HT1080 (cell line): ENCODE results near the gene KCNT2. TPM values are rescaled to one million over a fixed set of nuclear protein-coding genes. Genes with fewer than 3 reads are reported as not detected.
"Not testable (repeated sequence)": the region's sequence is repeated elsewhere in the genome, so short reads cannot be mapped to it uniquely, and the experiment has no call there.

Source experiments
- DNase-seq: peaks from one replicate; pipeline ENCODE4 v3.0.0-alpha.2; 2015; ENCODE audit warnings: low read depth
- total RNA-seq: library from RNA; depleted of rRNA; stranded (reverse); fragments of >200 nt; shearing (Covaris generic); gene quantifications from 2 replicates; pipeline ENCODE4 v1.2.3, GENCODE V29; 2014

KCNT2 gene
- total RNA-seq, 1 experiment from 2014 or later, result not detected

GRCh38 chr1:196516373-196516772, 91.9 kb downstream of the KCNT2 start:
- DNase-seq, result no peak

DNA sequence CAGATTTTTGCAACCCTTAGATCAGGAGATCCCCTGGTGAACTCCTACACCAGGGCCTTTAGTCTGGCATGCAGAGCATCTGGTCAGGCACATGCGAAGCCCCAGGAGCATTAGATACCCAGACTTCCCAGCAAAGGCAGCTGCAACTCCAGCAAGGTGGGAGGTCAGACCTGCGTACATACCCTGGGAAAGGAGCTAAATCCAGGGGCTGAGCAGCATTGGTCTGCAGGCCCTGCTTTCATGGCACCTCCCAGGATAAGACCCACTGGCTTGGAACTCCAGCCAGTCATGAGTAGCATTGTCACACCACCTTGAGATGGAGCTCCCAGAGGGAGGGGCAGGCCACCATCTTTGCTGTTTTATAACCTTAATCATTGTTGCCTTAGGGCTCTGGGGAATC, 92.3 kb downstream of the KCNT2 start:
- no peak for DNase-seq

DNA sequence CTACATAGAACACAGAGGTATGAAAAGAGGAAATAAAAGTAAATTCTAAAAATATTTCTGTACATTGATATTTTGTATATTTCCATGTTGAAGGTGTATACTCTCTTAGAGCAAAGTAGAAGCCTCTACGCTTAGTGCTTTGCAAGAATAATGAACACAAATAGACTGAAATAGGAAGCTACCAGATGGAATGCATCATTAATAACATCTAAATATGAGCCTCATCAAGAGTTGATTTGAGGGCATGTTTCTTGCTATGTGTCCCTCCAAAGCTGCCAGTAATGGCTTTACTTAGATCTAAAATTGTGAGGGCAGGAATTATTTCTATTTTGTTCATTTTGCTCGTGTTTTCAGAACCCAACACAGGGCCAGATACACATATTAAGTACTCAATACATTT, 94.4 kb downstream of the KCNT2 start:
- DNase-seq, result no peak

GRCh38 chr1:196510451-196510850, 97.8 kb downstream of the KCNT2 start:
- DNase-seq, result no peak

GRCh38 chr1:196504224-196504623, 104.0 kb downstream of the KCNT2 start:
- not testable (repeated sequence) for DNase-seq

- DNase-seq, result no peak
Observed at GRCh38 chr1:196502437-196502836, 105.8 kb downstream of the KCNT2 start.

DNA sequence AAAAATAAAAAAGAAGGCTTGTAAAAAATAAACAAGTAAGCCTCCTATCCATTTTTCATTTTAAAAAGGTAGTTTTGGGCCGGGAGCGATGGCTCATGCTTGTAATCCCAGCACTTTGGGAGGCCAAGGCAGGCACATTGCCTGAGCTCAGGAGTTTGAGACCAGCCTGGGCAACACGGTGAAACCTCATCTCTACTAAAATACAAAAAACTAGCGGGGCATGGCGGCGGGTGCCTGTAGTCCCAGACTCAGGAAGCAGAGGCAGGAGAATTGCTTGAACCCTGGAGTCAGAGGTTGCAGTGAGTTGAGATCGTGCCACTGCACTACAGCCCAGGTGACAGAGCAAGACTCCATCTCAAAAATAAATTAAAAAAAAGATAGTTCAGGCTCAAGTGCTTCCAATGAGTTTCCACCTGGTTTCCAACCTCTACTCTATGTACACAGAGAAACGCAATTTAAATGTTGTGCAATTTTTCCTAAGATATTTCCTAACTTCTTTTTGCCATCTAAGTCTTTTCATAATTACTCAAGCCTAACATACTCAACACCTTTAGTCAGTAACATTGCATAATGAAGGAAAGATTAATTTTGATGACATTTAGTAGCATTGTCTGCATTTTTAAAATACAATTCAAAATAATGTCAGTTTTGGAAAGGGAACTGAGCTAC, 106.3 kb downstream of the KCNT2 start:
- no peak for DNase-seq

GRCh38 chr1:196497817-196498216, 110.4 kb downstream of the KCNT2 start:
- DNase-seq, result no peak

GRCh38 chr1:196494766-196495165, 113.5 kb downstream of the KCNT2 start:
- no peak for DNase-seq

- no peak for DNase-seq
Observed at GRCh38 chr1:196493881-196494280, 114.4 kb downstream of the KCNT2 start.

- DNase-seq, result no peak
Observed at GRCh38 chr1:196488579-196488978, 119.7 kb downstream of the KCNT2 start.

- DNase-seq, result no peak
Observed at GRCh38 chr1:196486346-196486745, 121.9 kb downstream of the KCNT2 start.

DNA sequence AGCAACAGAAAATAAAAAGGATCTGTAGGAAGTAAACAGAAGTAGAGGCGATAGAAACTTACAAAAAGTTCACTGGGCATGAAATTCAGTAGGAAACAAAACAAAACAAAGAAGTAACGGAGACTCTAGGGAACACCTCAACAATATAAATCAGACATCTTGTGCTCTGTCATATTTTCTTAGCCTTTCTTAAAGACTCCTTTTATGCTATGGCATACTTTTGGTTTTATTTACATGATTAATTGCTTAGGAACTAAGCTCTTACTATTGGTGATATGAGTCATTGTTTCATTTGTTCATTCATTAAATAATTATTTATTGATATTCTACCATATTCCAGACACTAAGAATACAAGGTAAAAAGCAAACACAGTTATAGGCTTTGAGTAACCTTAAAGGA, 126.6 kb downstream of the KCNT2 start:
- DNase-seq, result no peak

GRCh38 chr1:196477262-196477661, 131.0 kb downstream of the KCNT2 start:
- DNase-seq, result no peak

- DNase-seq, result no peak
Observed at GRCh38 chr1:196467230-196467925, 140.9 kb downstream of the KCNT2 start.

- peak; percentile 66 for DNase-seq
Observed at GRCh38 chr1:196466654-196467053, 141.6 kb downstream of the KCNT2 start.

GRCh38 chr1:196466166-196466565, 142.1 kb downstream of the KCNT2 start:
- no peak for DNase-seq

- DNase-seq, result no peak
Observed at GRCh38 chr1:196464480-196464941, 143.7 kb downstream of the KCNT2 start.

- DNase-seq, result no peak
Observed at GRCh38 chr1:196462086-196462485, 146.2 kb downstream of the KCNT2 start.

- DNase-seq, result no peak
Observed at GRCh38 chr1:196461521-196461920, 146.7 kb downstream of the KCNT2 start.

GRCh38 chr1:196459383-196459782, 148.9 kb downstream of the KCNT2 start:
- no peak for DNase-seq

DNA sequence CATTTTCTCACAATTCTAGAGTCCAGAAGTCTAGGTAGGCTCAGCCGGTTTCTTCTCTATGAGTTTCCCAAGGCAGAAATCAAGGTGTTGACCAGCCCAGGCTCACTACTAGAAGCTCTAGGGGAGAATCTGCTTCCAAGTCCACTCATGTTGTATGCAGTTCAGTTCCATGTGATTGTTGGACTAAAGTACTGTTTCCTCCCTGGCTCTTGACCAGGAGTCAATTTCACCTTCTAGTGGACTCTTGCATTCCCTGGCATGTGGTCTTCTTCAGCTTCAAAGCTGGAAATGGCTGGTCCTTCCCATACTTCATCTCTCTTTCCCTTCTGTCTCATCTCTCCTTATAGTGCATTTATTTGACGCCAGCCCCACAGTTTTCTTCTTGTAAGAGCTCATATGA, 153.4 kb downstream of the KCNT2 start:
- DNase-seq, result no peak

- DNase-seq, result no peak
Observed at GRCh38 chr1:196451103-196451502, 157.1 kb downstream of the KCNT2 start.
